NCI-H1092 treated with DMSO at 0.1 percent for 48 hours (cell line): ENCODE data around the gene STX16.

Experiments
- DNase-seq: peaks from one replicate; lab custom pipeline; 2025; lab: John Stamatoyannopoulos, UW

Gene STX16

DNA sequence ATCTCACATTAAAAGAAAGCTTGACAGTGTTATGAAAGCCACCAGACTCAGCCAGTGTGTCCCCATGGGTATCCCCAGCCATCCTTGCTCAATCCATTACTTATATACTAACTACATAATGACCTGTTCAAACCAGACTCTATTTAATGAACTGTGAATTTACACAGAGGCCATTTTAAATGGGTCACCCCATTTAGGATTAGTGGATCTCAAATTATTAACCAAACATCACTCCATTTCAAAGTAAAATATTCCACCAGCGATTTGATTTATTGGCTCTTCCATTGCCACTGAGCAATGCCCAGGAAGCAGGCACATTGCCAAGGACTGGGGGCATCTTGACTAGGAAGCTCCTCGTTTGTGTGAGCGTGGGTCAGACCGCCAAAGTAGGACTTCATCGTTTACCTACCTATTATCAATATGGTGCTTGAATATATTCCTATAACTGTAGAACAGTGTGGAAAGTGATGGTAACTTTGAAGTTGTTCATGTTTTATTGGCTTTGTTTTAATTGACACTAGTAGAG lies 26.1 kb downstream of the STX16 start:
- no peak for DNase-seq

DNA sequence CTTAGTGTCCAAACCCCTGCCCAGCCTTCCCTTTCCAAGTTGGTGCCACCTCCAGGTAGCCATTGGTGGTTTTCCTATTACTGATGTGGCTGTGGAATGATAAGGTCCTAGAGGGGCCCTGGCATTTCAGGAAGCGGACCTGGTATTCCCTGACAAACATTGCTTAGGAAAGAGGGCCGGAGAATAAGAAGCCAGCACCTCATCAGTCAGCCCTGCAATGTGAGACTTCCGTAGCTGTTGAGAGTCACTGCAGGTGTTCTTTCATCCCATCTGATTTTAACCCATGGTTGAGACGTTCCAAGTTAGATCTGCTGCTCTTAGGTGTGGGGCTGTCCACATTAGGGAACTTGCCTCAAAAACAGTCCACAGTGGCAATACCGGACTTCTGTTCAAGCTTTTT lies 26.7 kb downstream of the STX16 start:
- no peak for DNase-seq

DNA sequence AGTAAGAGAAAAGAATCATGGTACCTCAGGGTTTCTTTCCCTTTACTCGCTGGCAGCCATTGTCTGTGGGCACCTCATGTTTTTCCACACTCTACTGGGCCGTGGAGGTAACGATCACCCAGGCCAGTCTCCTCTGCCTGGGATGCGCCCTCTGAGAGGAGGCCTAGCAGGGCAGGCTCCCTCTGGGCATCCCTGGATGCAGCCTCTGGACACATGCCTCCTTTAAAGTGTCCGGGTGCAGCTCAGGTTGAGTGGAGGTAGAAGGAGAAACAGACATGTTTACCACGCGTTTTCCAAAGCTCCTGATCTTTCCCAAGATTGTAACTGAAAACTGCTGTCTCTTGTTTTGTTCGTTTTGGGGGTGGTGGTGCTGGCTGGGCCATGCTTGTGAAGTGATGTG lies 27.7 kb downstream of the STX16 start:
- DNase-seq = no peak

DNA sequence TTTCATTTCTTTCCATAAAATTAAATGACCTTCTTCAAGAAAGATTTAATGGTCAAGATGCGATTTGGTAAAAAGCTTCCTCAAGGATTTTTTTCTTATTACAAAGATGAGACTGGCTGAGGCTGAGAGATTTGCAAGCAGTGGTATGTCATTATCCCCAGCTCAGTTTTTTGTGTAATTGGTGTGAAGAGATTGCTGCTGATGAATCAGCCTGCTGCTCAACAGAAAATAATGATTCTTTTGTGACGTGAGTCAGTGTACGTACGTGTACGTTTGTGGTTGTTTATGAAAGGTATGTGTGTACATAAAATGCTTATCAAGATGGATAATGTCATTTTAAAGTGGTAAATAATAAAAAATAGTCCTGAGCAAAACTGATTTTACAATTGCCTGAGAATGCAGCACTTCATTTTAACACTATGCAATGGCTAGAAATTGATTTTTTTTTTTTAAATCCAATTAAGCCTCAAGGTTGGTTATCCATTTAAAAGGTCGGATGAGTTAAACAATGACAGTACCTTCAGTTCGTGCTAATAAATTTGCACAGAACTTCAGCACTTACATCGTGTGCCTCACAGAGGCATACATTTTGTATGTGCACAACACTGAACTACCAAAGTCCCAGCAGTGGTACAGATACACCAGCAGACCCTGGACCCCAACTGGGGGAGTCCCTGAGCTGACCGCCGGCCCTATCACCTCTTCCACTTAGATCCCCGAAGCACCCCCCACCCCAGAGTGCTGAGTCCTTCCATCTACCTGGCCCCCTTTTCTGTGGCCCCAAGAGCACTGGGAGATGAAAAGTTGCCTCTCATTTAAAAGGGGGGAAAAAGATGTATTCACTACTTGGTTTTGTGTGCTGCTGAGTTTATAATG lies 31.8 kb downstream of the STX16 start:
- no peak for DNase-seq

DNA sequence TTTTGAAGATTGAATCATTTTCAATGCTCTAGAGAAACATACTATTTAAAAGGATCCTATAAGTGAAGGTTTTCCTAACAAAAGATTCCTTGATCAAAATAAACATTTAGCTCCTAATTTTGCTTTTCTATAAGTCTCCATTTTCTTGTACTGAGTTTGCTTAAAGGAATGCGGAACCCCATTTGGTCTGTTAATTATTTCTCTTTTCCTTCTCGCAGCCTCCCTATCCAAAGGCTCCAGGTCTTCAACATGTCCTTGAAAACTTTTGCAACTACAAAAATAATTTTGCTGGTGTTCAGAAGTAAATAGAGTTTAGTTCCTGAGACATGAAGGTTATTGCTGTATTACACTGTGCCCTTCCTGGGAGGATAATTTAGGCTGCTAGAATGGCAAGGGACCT lies 33.2 kb downstream of the STX16 start:
- DNase-seq = no peak

DNA sequence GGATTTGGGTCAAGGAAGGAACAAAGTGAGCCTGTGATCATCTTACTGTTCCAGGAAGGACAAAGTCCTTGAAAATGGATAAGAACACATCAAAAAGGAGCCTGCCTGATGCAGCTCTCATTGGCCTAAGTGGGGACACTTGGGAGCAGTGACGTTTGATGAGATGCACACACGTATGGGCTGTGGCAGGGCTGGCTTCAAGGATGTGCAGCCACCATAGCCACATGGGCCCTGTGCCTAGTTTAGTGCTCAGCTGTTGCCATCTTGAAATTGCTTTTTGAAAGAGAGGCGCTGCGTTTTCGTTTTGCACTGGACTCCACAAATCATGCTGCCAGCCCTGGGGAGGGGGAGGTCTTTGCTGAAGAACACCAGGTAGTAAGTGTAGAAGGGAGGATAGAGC lies 34.9 kb downstream of the STX16 start:
- no peak for DNase-seq

DNA sequence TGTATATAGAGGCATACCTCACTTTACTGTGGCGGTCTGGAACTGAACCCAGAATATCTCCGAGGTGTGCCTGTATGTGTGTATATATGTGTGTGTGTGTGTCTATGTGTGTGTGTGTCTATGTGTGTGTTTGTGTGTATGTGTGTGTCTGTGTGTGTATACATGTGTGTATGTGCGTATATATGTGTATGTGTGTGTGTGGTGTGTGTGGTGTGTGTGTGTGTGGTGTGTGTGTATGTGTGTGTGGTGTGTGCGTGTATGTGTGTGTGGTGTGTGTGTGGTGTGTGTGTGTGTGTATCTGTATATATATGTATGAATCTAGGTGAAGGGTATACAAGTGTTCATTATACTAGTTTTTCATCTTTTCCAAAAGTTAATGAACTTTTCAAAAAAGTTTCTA lies 37.3 kb downstream of the STX16 start:
- DNase-seq = no peak

DNA sequence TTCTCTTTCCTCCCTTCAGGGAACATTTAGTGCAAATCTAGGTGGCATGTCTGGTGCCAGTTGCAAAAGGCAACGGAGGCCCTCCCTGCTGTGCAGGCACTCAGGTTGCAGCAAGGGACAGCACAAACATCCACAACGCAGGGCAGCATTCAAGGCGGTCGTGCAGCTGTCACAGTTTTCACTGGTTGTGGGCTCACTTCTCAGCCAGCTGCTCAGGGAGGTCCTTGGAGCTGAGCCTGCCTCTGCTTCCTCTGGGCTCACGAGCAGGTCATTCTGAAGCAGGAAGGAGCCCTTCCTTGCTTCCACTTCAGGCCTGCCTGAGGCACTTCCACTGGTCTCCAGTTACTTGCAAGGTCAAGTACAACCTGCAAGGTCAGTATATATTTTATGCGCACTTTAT lies 37.8 kb downstream of the STX16 start:
- DNase-seq = no peak

DNA sequence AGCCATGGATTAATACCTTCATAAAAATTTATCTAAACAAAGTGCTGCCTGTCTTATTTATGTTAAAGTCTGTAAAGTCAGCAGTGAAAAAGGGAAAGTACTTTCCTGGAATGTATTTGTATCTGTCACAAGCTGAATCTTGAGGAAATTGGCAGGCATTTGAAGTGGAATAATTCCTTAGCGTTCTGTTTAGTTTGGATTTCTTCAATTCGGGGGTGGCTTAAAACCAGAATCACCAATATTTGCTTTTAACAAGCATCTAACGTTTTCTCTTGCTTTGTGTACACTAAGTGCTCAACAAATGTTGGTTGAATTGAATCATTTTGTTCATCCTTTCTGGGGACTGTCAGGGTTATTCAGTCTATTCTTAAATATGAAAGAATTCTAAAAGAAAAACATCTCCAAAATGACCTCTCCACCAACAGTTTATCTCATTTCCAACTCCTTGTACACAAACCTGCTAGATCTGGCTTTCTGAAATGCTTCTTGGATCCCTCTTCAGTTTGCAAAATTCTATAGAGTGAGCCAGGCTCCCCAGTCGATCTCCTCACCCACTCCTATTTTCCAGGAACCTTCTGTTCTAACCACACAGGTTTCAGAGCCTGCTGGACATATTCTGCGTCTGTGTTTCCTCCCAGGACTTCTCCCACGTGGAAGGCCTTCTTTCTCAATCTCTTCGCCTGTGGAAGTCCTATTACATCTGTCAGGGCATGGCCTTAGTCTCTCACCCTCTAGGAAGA lies 39.5 kb downstream of the STX16 start:
- no peak for DNase-seq

DNA sequence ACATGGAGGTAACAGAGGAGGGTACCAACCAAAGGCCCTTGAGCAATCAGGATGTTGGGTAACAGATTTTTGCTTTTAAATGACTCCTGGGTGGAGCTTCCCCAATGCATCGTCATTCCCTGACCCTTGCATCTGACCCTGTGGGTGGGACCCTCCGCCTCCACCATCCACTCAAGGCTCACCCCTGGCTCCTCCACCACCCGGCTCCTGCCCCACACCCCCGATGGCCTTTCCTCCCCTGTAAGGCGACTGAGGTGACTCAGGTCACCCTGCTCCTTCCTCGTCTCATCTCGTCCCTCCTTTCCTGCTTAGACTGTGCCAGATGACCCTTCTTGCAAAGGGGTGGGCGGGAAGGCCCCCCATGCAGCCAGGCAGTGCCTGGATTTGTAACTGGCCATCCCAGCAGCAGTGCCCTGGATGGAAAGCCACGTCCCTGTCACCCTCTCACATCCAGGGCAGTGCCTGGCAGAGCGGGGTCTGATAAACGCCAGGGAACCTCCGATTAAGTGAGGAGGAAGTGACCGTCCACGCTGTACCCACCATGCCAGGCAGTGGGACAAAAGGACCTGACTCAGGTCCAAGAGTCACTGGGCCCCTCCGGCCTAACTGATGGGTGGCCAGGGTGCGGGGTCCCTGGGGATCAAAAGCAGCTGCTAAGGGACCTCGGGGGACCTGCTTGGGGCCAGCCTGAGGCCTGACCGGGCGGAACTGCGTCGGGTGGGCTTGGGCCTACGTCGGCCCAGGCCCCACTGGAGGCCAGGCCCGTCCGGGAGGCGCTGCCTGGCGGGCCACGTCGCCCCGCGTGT lies 40.9 kb downstream of the STX16 start:
- no peak for DNase-seq

DNA sequence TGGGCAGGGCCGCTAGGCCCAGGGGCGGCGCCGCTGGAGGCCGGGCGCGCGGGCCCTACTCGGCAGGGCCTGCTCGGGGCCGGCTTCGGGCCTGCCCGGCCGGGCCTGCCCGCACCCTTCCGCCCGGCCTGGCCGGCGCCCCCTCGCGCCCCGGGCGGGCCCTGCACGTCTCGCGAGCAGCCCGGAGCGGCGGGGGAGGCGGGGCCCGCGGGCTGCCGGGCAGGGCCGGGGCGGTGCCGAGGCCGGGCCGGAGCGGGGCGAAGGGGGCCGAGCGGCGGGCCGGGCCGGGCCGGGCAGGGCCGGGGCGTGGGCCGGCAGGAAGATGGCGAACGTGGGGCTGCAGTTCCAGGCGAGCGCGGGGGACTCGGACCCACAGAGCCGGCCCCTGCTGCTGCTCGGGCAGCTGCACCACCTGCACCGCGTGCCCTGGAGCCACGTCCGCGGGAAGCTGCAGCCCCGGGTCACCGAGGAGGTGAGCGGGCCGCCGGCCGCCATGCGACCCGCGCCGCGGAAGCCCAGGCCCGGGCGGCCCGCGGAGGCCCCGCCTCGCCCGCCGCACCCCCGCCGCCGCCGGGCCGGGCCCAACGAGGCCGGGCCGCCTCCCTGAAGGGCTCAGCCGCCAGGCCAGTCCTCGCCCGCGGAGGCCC lies 41.6 kb downstream of the STX16 start, which contains the start of gene NPEPL1:
Gene NPEPL1, plus strand, starts transcription at position 222 of the 647 bp plus-strand sequence. Its CDS starts 101 bp downstream, at position 323.
- DNase-seq = peak; percentile 23

DNA sequence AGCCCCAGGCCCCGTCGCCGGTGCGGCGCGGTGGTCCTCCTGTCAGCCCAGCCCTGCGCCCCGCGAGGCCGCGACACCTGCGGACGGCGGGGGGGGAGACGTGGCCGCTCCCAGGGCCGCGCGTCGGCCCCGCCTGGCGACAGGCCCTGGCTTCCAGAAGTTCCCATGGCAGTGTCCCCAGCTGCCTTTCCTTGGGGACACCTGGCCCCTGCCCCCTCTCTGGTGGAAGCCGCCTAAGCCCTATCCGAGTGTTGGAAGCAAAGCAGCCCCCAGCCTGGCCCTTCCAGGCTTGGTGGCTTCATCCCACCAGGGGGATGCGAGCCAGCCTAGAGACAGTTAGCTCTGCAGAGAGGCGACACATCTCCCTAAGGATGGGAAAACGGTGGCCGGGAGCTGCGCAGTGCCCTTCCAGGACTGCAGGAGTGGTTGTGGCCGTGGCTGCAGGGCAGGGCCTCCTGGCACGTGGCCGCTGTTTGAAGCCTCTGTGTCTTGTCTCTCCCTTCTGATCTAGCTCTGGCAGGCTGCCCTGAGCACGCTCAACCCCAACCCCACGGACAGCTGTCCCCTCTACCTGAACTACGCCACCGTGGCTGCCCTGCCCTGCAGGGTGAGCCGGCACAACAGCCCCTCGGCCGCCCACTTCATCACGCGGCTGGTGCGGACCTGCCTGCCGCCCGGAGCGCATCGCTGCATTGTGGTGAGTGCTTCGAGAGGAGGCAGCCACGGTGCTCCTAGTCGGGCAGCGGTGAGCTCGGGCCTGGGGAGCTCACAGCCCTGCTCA lies 42.3 kb downstream of the STX16 start:
- peak; percentile 26 for DNase-seq

DNA sequence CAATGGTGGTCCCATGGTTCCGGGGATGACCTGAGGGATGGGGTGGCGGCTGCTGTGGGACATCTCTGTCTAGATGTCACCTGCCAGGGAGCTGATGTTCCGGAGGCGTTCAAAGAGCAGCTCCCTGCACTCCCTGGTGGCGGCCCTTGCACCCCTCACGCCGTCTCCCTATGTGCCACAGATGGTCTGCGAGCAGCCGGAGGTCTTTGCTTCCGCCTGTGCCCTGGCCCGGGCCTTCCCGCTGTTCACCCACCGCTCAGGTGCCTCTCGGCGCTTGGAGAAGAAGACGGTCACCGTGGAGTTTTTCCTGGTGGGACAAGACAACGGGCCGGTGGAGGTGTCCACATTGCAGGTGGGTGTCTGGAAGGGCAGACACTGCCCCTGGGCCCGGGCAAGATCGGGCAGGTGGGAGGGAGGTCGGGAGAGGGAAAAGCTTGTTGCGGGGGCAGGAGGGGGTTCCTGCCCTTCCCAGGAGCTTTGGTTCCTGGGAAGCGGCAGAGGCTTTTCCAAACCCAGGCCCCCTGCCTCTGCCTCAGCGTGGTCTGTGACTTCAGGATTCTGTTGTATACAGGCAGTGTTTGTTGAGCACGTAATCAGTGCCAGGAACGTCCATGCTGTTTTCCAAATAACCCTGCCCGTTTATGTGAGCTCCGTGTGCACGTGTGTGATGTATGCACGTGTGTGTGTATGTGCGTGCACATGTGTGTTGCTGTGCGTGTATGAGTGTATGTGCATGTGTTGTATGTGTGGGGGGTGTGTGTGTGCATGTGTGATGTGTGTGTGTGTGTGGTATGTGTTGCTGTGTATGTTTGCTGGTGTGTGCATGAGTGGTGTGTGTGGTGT lies 43.4 kb downstream of the STX16 start:
- DNase-seq = no peak

DNA sequence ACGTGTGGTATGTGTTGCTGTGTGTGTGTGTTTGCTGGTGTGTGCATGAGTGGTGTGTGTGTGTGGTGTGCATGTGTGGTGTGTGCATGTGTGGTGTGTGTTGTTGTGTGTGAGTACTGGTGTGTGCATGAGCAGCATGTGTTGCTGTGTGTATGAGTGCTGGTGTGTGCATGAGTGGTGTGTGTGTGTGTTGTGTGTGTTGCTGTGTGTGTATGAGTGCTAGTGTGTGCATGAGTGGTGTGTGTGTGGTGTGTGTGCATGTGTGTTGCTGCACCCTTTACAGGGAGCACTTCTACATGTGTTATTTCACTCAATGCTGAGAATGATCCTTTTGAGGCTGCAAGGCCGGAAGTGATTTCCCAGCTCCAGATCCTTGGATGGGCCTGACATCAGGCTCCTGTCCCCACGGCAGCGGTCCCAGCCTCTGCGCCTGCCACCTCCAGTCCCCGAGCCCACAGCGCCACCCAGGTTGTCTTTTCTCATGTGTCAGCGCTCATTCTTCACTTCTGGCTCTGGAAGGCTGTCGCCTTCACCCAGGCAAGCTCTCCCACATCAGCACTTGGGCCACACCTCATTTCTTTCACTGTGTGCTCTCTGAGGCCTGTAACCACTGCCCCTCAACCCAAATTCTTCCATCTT lies 44.1 kb downstream of the STX16 start:
- no peak for DNase-seq

DNA sequence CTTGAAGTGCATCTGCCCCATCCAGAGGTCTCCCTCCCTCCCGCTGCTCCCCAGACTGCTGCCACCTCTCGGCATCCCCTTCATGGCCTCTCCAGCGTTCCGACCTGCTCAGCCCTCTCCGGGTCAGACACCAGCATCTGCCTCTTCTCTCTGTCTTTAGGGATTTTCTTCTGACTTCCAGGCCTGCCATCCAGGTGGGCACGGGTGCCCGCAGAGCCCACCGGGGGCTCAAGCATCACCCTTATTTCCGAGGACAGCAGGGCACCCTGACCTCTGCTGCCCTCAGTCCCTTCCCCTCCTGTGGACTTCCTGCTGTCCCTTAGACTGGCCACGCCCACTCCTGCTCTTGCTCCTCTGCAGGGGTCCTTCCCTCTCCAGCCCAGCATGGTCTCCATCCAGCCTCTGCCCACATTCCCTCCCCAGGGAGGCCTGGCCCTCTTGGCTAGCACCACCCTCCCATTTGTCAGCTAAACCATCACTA lies 44.9 kb downstream of the STX16 start:
- DNase-seq = no peak

DNA sequence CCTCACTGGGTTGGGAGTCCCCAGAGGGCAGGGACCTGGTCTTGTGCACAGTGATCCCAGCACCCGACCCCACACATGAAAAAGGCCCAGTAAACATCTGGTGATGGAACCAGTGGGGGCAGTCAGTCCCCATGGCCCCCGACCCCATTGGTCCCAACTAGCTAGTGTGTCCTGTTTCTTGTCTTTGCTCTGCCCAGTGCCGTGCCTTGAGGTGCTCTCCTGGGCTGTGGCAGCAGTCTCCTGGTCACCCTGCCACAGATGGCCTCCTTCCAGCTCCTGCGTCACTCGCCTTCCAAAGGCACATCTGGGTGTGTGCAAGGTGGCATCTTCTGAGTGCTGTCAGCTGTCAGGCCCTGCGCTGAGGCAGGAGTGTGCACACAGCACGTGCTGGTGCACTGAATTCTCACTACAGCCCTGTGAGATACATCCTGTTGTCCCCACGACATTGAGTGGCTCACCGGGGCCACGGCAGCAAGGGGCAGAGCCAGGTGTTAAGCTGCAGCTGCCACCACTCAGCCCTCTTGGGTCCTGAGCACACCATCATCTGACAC lies 45.4 kb downstream of the STX16 start:
- no peak for DNase-seq

DNA sequence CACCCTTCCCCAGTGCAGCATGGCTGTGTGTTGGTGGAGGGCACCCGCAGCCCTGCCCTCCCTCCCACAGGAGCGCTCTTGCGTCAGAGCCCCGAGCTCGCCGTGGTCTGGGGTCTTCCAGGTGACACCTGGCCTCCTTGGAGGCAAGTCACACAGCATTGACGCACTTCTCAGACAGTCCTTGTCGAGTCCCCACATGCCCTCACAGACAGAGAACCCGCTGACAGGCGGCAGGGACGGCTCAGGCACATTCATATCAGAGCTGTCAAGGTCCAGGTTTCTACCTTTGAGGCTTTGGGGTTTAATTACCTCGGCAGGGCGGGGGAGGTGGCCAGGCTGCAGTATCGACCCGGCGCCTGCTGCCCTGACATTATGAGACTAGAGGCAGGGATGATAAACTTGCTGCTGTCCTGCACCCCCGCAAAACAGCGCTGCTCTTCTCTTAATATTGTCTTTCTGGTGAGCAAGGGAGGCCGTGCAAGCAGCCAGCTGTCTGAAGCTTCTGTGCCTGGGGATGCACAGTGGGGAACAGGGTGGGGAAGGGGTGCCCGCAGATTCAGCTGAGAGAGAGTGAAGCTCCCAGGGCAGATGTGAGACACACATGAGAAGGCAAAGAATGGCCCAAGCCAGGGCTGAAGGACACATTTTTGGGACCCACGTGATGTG lies 46.3 kb downstream of the STX16 start:
- no peak for DNase-seq
